ENCODE data around the gene RELL1. TPM values are rescaled to one million over a fixed set of nuclear protein-coding genes. Genes with fewer than 3 reads are reported as not detected.

Gene RELL1, protein sequence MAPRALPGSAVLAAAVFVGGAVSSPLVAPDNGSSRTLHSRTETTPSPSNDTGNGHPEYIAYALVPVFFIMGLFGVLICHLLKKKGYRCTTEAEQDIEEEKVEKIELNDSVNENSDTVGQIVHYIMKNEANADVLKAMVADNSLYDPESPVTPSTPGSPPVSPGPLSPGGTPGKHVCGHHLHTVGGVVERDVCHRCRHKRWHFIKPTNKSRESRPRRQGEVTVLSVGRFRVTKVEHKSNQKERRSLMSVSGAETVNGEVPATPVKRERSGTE
- polyA plus RNA-seq (2012; ENCODE audit: insufficient read depth, insufficient read length), result 1.5 TPM

- DNase-seq (ENCODE audit: low read depth, low spot score), result peak; percentile 98
- peak within 1 kb of the TSS; percentile 70 for H3K4me3 ChIP-seq (ENCODE audit: low read length)
Observed at GRCh38 chr4:37686373-37687193, at the start of gene RELL1. RELL1 (minus strand) TSS chr4:37686376; CDS start chr4:37686287, 89 bp downstream.

DNA sequence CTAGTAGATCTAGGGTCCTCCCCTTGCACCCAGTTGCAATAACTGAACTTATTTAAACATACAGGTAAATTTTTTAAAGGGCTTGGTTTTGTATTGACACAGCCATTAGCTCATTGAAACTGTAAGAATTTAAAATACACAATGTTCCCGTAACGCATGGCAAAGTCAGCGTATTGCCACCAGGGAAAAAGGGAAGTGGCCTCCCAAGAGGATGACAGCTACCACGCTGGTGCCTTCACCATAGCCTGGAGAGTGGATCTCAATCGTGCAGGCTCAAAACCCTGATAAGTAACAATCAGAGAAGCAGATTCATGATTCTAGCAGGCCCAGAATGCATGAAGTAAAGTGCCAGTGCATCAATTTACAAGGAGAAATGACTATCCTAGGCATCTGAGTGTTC lies 49.4 kb upstream of the RELL1 start:
- H3K4me3 ChIP-seq (ENCODE audit: low read length), result no peak overlapping the region
- DNase-seq (ENCODE audit: low read depth, low spot score), result no peak

DNA sequence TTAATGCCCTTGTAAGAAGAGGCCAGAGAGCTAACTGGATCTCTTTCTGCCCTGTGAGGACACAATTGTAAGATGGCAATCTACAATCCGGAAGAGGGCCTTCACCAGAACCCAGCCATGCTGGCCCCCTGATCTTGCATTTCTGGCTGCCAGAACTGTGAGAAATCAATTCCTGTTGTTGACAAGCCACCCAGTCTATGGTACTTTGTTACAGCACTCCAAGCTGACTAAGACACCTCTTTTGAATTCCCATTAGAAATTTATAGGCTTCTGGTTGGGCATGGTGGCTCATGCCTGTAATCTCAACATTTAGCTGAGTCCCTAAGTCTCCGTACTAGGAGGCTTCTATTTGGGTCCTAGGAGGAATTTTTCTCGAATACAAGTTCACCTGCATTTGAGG lies 48.8 kb upstream of the RELL1 start:
- H3K4me3 ChIP-seq (ENCODE audit: low read length), result no peak overlapping the region
- DNase-seq (ENCODE audit: low read depth, low spot score), result no peak

DNA sequence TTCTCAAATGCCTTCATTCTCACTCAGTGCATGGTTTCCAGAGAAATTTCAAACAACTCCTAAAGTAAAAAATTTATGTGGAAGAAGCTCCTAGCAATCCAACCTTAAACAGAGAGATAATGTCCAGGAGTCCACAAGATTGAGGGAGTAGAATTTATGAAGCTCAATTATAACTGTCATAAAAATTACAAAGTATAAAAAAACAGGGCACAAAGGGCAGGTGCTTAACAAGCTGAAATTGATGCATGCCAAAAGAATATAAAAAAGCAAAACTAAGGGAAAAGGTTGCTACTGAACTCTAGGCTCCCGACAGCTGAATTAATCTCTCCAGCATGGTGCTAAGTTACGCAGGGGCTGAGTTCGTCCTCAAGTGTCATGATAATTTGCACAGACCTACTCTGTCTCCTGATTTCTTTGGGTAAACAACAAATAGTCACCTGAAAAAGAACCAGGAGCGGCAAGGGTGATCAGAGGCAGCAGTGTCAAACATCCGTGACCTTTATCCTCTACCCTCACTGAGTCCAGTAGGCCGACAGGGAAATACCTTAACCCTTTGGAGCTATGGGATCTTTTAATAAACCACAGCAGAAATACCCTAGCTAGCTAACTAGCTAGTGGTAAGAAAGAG lies 47.2 kb upstream of the RELL1 start:
- no peak for DNase-seq (ENCODE audit: low read depth, low spot score)
- no peak overlapping the region for H3K4me3 ChIP-seq (ENCODE audit: low read length)

GRCh38 chr4:37732526-37733186 lies 46.5 kb upstream of the RELL1 start:
- no peak overlapping the region for H3K4me3 ChIP-seq (ENCODE audit: low read length)
- no peak for DNase-seq (ENCODE audit: low read depth, low spot score)

GRCh38 chr4:37729649-37730004 lies 43.5 kb upstream of the RELL1 start:
- no peak overlapping the region for H3K4me3 ChIP-seq (ENCODE audit: low read length)
- no peak for DNase-seq (ENCODE audit: low read depth, low spot score)

- DNase-seq (ENCODE audit: low read depth, low spot score), result no peak
Observed at GRCh38 chr4:37728064-37728463, 41.9 kb upstream of the RELL1 start.

GRCh38 chr4:37727635-37728034 lies 41.5 kb upstream of the RELL1 start:
- H3K4me3 ChIP-seq (ENCODE audit: low read length), result no peak overlapping the region
- DNase-seq (ENCODE audit: low read depth, low spot score), result no peak

More at GRCh38 chr4:37728064-37728463, 41.9 kb upstream of the RELL1 start:
- H3K4me3 ChIP-seq (ENCODE audit: low read length), result no peak overlapping the region

GRCh38 chr4:37726666-37727065 lies 40.5 kb upstream of the RELL1 start:
- no peak overlapping the region for H3K4me3 ChIP-seq (ENCODE audit: low read length)
- no peak for DNase-seq (ENCODE audit: low read depth, low spot score)

- DNase-seq (ENCODE audit: low read depth, low spot score), result no peak
- no peak overlapping the region for H3K4me3 ChIP-seq (ENCODE audit: low read length)
Observed at GRCh38 chr4:37725718-37726117, 39.5 kb upstream of the RELL1 start.

DNA sequence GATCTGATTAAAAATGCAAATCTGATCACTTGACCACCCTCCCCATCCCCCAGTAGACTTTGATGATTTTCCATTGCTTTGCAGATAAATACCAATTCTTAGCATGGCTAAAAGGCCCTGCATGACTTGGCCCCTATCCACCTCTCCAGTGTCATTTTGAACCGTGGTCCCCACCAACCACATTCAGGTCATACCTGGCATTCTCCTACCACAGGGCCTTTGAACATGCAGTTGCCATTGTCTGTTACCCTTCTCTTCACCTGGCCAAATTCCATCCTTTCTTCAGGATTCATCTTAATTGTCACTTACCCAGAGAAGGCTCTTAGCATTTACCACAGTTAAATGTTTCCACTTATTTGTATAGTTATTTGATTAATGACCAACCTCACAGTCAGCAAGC lies 36.9 kb upstream of the RELL1 start:
- no peak for DNase-seq (ENCODE audit: low read depth, low spot score)
- H3K4me3 ChIP-seq (ENCODE audit: low read length), result no peak overlapping the region

GRCh38 chr4:37721995-37722638 lies 35.9 kb upstream of the RELL1 start:
- H3K4me3 ChIP-seq (ENCODE audit: low read length), result no peak overlapping the region
- peak; percentile 69 for DNase-seq (ENCODE audit: low read depth, low spot score)

- H3K4me3 ChIP-seq (ENCODE audit: low read length), result no peak overlapping the region
- no peak for DNase-seq (ENCODE audit: low read depth, low spot score)
Observed at GRCh38 chr4:37719021-37719420, 32.8 kb upstream of the RELL1 start.

DNA sequence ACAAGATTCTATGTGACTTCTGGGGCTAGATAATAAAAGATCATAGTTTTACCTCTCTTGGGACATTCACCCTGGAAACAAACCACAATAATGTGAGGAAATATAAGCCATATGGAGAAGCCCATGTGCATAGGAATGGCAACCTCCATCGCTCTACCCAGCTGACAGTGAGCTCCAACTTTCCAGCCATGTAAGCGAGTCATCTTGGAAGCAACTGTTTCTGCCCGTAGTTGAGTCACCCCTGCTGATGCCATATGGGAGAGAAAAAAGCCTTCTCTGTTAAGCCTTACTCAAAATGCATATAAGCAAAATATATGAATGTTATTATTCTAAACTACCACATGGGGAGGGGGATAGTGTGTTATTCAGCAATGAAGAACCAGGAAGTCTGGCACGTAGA lies 31.4 kb upstream of the RELL1 start:
- no peak overlapping the region for H3K4me3 ChIP-seq (ENCODE audit: low read length)
- DNase-seq (ENCODE audit: low read depth, low spot score), result no peak

DNA sequence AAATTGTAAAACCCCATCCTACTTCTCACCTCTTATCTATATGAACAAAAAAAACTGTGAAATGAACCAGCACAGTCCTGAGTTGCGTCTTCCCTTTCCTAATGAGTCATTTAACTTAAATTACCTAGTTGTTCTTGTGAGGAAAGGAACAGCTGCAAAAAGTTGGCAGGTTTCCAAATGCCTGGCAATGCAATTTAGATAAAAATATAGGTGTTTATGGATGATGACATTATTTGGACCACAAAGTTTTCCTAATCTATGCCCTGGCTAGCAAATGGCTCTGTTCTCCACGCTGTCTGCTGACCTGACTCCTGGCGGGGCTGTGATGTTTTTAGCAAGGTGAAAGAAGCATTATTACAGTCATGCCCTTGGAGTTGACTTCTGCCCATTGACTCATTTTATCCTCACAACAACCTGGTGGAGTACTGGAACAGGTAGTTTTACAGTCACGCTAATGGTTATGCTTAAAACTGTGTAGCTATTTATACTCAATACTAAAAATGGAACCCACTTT lies 29.8 kb upstream of the RELL1 start:
- H3K4me3 ChIP-seq (ENCODE audit: low read length), result no peak overlapping the region
- DNase-seq (ENCODE audit: low read depth, low spot score), result peak; percentile 45

DNA sequence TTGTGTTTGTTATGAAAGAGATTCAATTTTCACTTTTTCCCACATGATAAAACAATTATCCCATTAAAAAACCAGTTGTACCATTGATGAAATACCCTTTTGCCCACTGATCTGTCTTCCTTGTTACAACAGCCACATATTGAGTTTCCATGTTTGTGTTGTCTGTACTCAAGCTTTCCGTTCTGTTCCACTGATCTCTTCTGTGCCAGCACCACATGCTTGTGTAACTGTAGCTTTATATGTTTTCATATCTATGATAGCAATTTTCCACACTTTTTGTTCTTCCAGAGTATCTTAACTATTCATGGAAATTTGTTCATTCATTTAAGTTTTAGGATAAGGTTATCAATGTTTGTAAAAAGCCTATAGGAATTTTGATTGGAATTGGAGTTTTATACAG lies 24.3 kb upstream of the RELL1 start:
- DNase-seq (ENCODE audit: low read depth, low spot score), result no peak
- H3K4me3 ChIP-seq (ENCODE audit: low read length), result no peak overlapping the region

- H3K4me3 ChIP-seq (ENCODE audit: low read length), result no peak overlapping the region
- DNase-seq (ENCODE audit: low read depth, low spot score), result no peak
Observed at GRCh38 chr4:37706032-37706431, 19.9 kb upstream of the RELL1 start.

DNA sequence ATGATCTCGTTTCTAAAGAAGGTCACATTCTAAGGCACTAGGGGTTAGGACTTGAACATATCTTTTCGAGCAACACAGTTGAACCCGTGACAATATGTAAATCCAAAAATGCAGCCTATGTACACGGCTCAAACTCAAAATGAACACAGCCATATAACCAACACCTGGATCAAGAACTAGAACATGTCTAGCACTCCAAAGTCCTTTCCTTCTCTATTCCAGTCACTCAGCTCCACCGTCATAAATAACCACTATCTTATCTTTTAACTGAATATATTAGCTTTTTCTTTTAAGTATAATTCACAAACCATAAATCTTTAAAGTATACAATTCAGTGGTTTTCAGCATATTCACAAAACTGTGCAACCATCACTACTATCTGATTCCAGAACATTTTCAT lies 19.4 kb upstream of the RELL1 start:
- no peak for DNase-seq (ENCODE audit: low read depth, low spot score)
- no peak overlapping the region for H3K4me3 ChIP-seq (ENCODE audit: low read length)

DNA sequence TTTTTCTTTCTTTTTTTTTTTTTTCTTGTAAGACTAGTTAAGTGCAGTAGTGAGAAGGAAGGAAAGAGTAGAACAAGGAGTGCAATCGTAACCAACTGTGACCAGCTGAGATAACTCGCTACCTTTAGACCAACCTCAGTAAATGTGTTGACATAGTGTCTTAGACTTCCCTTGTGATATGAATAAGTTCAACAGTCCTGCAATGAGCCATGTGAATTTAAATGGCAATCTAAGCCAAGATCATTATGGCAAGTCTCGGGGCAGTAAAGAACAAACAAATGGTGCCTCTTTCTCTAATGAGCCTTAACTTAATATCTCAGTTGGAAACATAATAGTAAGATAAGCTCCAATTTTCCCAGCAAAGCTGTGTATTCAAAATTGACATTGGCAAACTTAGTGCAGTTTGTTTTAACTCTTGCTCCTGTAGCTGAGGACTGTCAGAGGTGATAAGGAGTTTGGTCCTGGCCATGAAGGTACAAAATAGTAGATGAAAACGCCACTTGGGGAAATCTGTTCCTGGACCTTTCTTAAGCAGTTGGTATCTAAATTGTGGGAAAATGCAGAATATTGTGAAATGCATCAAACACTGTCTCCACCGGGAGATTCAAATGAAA lies 13.8 kb upstream of the RELL1 start:
- DNase-seq (ENCODE audit: low read depth, low spot score), result no peak
- no peak overlapping the region for H3K4me3 ChIP-seq (ENCODE audit: low read length)

All from Jurkat, Clone E6-1 (cell line).